Measurements from ENCODE around the gene REC8. TPM values are rescaled to one million over a fixed set of nuclear protein-coding genes. Genes with fewer than 3 reads are reported as not detected.
A peak's percentile ranks its signal among the peaks of the same experiment; 100 is the strongest.

REC8 gene
- total and polyA plus RNA-seq, 2 of the 13 experiments (the other 11 are each of a cell fraction or from before 2014, with no cell fraction given) = 3.4 to 14.7 TPM

- TF ChIP-seq LCORL (IDR thresholded peaks at IDR 0.05) (no peak), LCORL (CRISPR knock-in tag; IDR thresholded peaks at IDR 0.05) (peak; percentile 94), ZFYVE20 (CRISPR knock-in tag; IDR thresholded peaks at IDR 0.05; ENCODE audit: borderline replicate concordance, low read depth) (peak; percentile 79; the same call in 1 of the 2 replicates), AGO1 (IDR thresholded peaks at IDR 0.05; ENCODE audit: low read depth, low read length, poor library complexity, severe bottlenecking) (peak; percentile 97), ZNF414 (CRISPR knock-in tag; IDR thresholded peaks at IDR 0.05) (peak; percentile 98), SIN3A (IDR thresholded peaks at IDR 0.05; ENCODE audit: borderline replicate concordance, low read depth, low read length) (peak; percentile 95), ZSCAN12 (CRISPR knock-in tag; IDR thresholded peaks at IDR 0.05) (no peak; the same call in 1 of the 2 replicates), SMAD3 (CRISPR knock-in tag; IDR thresholded peaks at IDR 0.05) (peak; percentile 100), TGIF2 (CRISPR knock-in tag; IDR thresholded peaks at IDR 0.05) (peak; percentile 69; the same call in 1 of the 2 replicates), MBD4 (IDR thresholded peaks at IDR 0.05; ENCODE audit: borderline replicate concordance, low read length) (no peak), ZNF788 (CRISPR knock-in tag; IDR thresholded peaks at IDR 0.05; ENCODE audit: borderline replicate concordance) (peak; percentile 99; the same call in 1 of the 2 replicates), TCF12 (IDR thresholded peaks at IDR 0.05) (no peak), TCF12 (CRISPR knock-in tag; IDR thresholded peaks at IDR 0.05) (peak; percentile 77; the same call in 1 of the 2 replicates), YEATS2 (CRISPR knock-in tag; IDR thresholded peaks at IDR 0.05; ENCODE audit: borderline replicate concordance) (peak; percentile 98), RAD21 (CRISPR knock-in tag; IDR thresholded peaks at IDR 0.05) (peak; percentile 96), THRA (CRISPR knock-in tag; IDR thresholded peaks at IDR 0.05; ENCODE audit: borderline replicate concordance) (peak; percentile 90), MATR3 (CRISPR knock-in tag; IDR thresholded peaks at IDR 0.05) (no peak)
- TF ChIP-seq, protein P1, sequence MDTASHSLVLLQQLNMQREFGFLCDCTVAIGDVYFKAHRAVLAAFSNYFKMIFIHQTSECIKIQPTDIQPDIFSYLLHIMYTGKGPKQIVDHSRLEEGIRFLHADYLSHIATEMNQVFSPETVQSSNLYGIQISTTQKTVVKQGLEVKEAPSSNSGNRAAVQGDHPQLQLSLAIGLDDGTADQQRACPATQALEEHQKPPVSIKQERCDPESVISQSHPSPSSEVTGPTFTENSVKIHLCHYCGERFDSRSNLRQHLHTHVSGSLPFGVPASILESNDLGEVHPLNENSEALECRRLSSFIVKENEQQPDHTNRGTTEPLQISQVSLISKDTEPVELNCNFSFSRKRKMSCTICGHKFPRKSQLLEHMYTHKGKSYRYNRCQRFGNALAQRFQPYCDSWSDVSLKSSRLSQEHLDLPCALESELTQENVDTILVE (CRISPR knock-in tag; IDR thresholded peaks at IDR 0.05) = peak; percentile 97
- TF ChIP-seq, protein P2, sequence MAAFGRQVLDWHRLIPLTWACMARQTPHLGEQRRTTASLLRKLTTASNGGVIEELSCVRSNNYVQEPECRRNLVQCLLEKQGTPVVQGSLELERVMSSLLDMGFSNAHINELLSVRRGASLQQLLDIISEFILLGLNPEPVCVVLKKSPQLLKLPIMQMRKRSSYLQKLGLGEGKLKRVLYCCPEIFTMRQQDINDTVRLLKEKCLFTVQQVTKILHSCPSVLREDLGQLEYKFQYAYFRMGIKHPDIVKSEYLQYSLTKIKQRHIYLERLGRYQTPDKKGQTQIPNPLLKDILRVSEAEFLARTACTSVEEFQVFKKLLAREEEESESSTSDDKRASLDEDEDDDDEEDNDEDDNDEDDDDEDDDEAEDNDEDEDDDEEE (CRISPR knock-in tag; IDR thresholded peaks at IDR 0.05) = peak; percentile 95
- TF ChIP-seq, protein P3, sequence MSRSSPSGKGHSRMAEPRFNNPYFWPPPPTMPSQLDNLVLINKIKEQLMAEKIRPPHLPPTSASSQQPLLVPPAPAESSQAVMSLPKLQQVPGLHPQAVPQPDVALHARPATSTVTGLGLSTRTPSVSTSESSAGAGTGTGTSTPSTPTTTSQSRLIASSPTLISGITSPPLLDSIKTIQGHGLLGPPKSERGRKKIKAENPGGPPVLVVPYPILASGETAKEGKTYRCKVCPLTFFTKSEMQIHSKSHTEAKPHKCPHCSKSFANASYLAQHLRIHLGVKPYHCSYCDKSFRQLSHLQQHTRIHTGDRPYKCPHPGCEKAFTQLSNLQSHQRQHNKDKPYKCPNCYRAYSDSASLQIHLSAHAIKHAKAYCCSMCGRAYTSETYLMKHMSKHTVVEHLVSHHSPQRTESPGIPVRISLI (CRISPR knock-in tag; IDR thresholded peaks at IDR 0.05; ENCODE audit: borderline replicate concordance) = peak; percentile 67
Measured at GRCh38 chr14:24215495-24216344, 43.8 kb downstream of the REC8 start, which contains the start of gene MDP1 (continued).

All from HepG2 (cell line).